A549 treated with AZD9567 at 1 μM for 4 hours (cell line): ENCODE results near the gene RDH5. TPM values are rescaled to one million over a fixed set of nuclear protein-coding genes. Genes with fewer than 3 reads are reported as not detected.

Source experiments
- total RNA-seq: library from RNA; stranded (reverse); fragments of 200-300 nt; extraction: Qiagen RNA extraction; gene quantifications from 5 replicates; pipeline ENCODE4 v1.2.3, GENCODE V29; 2022; ENCODE audit not compliant: insufficient read depth

The RDH5 gene, protein sequence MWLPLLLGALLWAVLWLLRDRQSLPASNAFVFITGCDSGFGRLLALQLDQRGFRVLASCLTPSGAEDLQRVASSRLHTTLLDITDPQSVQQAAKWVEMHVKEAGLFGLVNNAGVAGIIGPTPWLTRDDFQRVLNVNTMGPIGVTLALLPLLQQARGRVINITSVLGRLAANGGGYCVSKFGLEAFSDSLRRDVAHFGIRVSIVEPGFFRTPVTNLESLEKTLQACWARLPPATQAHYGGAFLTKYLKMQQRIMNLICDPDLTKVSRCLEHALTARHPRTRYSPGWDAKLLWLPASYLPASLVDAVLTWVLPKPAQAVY
- total RNA-seq, result 2.0 to 2.7 TPM (median 2.5 TPM) in 4 of 5 replicates, not detected in the other

DNA sequence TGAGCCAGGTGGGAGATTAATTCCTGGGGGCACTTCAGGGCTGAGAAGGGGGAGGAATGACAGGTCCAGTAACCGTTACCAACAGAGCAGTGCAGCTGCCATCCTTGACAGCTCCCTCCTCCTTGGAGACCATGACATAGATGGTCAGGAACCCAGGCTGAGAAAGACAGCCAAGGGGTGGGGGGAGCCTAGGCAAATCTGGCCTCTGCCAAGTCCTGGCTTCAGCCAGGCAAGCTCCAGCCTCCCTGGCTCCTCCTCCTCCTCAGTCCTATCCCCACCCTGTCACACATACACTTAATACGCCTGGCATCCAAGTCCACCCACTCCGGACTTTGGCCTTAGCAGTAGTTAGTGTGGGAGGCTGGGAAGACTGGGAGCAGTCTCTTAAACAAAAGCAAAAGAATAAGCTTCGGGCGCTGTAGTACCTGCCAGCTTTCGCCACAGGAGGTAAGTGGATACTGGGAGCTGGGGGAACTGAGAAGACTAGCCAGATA, at the start of gene RDH5:
Gene RDH5, plus strand, starts transcription at position 323 of the 494 bp plus-strand sequence. CDS start 792 bp downstream, outside the sequence.

DNA sequence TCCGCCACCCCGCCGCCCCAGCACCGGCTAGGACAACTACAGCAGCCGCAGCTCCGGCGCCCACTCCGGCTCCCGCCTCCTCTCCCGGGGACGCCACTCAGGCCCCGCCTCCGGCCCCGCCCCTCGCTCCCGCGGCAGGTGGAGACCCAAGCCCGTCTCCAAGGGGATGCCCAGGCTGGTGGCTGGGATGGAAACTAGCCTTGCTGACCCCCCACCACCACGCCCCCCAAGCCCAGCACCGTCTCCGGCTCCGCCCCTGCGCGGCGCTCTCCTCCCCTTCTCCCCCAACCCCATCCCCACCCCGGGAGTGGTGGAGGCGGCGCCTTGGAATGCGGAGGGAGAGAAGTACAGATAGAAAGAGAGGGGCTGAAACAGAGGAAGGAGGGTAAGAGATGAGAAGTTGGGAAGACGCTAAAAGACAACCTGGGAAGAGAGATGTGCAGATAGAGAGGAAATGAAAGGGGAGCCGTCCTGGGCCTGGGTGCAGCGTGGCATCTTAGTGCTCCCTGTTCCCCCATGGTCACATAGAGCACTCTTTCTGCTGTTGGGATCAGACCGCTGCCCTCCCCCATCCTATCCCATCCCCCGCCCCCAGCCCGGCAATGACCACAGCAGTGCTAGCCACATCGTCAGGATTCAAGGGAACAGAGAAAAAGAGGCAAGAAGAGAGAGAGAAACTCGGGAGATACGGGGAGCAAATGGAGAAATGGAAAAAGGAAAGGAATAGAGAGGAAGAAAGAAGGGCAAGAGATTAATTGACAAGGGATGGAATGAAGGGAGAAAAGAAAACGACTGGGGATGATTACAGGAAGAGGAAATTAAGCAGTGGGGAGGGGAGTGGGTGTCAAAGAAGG, 12.1 kb upstream of the RDH5 start, which contains the start of gene ITGA7:
Gene ITGA7, minus strand, starts transcription at position 64 of the 854 bp plus-strand sequence. CDS start 222 bp downstream, outside the sequence.

DNA sequence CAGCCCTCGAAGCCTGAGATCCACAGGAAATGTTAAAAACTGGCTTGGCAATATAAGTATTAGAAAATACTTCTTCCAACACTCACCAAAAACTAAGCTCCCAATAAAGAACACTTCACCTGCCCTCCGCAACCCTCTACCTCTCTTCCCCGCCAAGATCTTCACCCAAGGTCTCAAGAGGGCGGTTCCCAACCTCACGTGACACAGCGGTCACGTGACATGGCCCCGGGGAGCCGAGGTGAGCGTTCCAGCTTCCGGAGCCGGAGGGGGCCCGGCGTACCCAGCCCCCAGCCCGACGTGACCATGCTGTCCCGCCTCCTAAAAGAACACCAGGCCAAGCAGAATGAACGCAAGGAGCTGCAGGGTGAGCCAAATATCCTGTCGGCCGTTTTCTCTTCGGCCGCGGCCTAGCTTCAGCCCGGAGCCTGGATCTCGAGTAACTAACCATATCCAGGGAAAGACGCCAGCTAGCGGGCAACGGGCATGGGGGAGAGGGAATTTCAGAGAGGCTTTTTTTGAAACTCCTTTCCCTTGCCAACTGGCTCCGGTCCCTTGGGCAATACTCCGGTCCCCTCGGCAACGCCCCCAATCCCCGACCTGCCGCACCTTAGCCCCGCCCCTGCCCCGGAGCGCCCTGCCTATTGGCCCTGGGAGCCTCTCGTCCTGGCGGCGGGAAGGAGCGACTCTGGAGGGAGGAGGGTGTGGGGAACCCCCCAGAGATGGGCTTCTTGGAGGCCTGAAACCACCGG, 4.2 kb upstream of the RDH5 start, which contains the start of gene BLOC1S1:
Gene BLOC1S1, plus strand, starts transcription at position 214 of the 749 bp plus-strand sequence. Its CDS starts 6 bp downstream, at position 220.

DNA sequence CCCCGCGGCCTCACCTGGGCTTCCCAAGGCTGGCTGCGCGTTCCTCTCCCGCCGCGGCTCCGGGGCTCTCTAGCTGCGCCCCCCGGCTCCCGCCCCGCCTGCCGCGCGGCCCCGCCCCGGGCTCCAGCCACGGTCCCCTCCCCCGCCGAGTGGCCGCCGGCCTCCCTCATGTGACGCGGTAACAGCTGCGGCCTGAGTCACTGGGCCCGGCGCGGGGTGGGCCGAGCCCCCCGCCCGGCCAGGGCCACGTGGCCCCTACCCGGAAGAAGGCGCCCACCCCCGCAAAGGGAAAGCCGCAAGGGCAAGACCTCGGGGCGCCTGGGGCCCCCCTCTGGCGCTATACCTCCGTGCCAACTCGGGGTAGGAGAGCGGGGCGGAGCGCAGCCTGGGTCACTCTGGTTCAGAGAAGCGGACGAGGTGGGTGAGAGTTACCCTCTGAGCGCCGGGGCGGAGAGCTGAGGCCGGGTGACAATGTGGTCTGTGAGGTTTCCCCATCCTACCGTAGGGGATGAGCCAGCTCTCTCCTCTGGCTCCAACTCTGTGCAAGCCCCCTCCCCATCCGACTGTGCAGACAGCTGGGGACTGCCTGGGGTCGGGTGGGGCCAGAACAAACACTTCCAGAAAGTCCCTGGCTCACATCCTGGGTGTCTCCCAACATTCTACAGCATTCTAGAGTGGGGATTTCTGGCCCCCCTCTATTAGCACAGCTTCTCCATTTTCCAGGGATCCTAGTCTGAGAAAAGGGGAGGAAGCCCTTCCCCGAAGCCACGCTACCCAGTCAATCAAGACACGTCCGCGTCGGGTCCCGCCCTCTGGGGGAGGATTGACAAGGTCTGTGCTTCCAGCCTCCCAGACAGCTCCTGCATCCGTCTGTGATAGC, 9.0 kb downstream of the RDH5 start, which contains the start of gene CD63:
Gene CD63, minus strand, starts transcription at position 71 of the 880 bp plus-strand sequence. CDS start 668 bp downstream, outside the sequence.

DNA sequence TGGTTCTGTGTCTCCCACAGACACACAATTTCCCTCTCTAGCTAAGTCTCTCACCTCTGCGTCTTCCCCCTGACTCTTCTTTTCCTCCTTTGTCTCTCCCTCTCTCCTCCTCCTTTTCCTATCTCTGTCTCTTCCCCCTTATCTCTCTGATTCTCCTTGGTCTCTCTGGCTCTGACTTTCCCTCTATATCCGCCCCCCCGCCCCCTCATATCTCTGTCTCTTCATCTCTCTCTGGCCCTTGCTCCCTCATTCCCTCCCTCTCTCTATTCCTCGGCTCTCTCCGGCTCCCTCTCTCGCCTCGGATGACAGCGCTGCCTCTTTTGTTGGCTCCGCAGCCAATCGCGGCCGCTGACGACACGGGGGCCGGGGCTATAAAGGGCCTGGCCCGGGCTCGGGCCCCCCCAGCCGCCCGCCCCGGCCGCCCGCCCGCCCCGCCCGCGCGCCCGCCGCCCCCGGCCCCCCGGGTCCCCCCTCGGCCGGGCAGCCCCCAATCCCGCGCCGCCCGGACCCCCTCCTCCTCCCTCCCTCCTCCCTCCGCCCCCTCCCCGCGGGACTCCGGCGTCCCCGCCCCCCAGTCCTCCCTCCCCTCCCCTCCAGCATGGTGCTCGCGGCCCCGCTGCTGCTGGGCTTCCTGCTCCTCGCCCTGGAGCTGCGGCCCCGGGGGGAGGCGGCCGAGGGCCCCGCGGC, 22.7 kb downstream of the RDH5 start, which contains the start of gene GDF11:
Gene GDF11, plus strand, starts transcription at position 404 of the 687 bp plus-strand sequence. Its CDS starts 195 bp downstream, at position 599.

Other genes starting within 250 kb of the RDH5 start
- not detected in 5 replicates for gene OR6C68, start 228.0 kb upstream of the RDH5 start, total RNA-seq
- gene OR6C4, start 170.8 kb upstream of the RDH5 start, total RNA-seq, result not detected in 5 replicates
- gene OR2AP1, start 147.9 kb upstream of the RDH5 start, total RNA-seq, result not detected in 5 replicates
- gene OR10P1, start 83.5 kb upstream of the RDH5 start, total RNA-seq, result not detected in 5 replicates
- gene ITGA7, start 12.5 kb upstream of the RDH5 start, total RNA-seq, result 1.2 to 2.1 TPM (median 1.5 TPM) in 4 of 5 replicates, not detected in the other
- 142 to 155 TPM (median 144 TPM) in 5 replicates for gene BLOC1S1, start 4.3 kb upstream of the RDH5 start, total RNA-seq
- 645 to 708 TPM (median 655 TPM) in 5 replicates for gene CD63, start 8.6 kb downstream of the RDH5 start, total RNA-seq
- gene GDF11, start 22.7 kb downstream of the RDH5 start, total RNA-seq, result 3.7 to 5.1 TPM (median 4.6 TPM) in 5 replicates
- 90.8 to 133 TPM (median 92.8 TPM) in 5 replicates for gene SARNP, start 97.3 kb downstream of the RDH5 start, total RNA-seq
- 100 to 110 TPM (median 108 TPM) in 5 replicates for gene ORMDL2, start 97.6 kb downstream of the RDH5 start, total RNA-seq
- gene DNAJC14, start 109.2 kb downstream of the RDH5 start, total RNA-seq, result 16.2 to 29.2 TPM (median 18.3 TPM) in 5 replicates
- gene MMP19, start 122.5 kb downstream of the RDH5 start, total RNA-seq, result 0.12 to 0.29 TPM (median 0.20 TPM) in 4 of 5 replicates, not detected in the other
- gene PYM1, start 207.5 kb downstream of the RDH5 start, total RNA-seq, result 38.0 to 46.9 TPM (median 40.9 TPM) in 5 replicates
- 16.5 to 52.6 TPM (median 18.3 TPM) in 5 replicates for gene DGKA, start 210.8 kb downstream of the RDH5 start, total RNA-seq
- 0.73 to 2.4 TPM (median 0.96 TPM) in 5 replicates for gene PMEL, start 245.6 kb downstream of the RDH5 start, total RNA-seq
- gene CDK2, start 246.4 kb downstream of the RDH5 start, total RNA-seq, result 46.4 to 94.3 TPM (median 55.3 TPM) in 5 replicates